Gastrocnemius medialis (tissue), 4 donors: ENCODE measurements around the gene CXCL6. TPM values are rescaled to one million over a fixed set of nuclear protein-coding genes. Genes with fewer than 3 reads are reported as not detected.

Experiments used
- ATAC-seq, 2 donors: fragments of 150-250 bp; one replicate each; pipeline ENCODE4 v1.9.1; 2016
- DNase-seq, 2 donors: peaks; one replicate each; pipeline ENCODE4 v3.0.0-alpha.2; 2019
- H3K27ac ChIP-seq, 4 donors: fragments of 200-600 bp; sonication (generic); 1 replicate in 1 of 4; 2 replicates in 3 of 4; pipeline ENCODE4 v1.5.1; 2016 to 2018; ENCODE audit warnings: mild to moderate bottlenecking in 2 of 4, moderate library complexity in 1 of 4
- H3K27me3 ChIP-seq, 3 donors: fragments of 200-600 bp; sonication (generic) in 2 of 3; 1 replicate in 1 of 3; 2 replicates in 2 of 3; pipeline versions ENCODE4 v1.5.1 to v1.6.0; 2016 to 2019; ENCODE audit warnings: mild to moderate bottlenecking in 1 of 3, moderate library complexity in 1 of 3
- H3K36me3 ChIP-seq, 2 donors: fragments of 200-600 bp; sonication (generic) in 1 of 2; one replicate each; pipeline ENCODE4 v1.5.1; 2017 to 2018
- H3K4me1 ChIP-seq, 2 donors: fragments of 200-600 bp; sonication (generic) in 1 of 2; one replicate each; pipeline ENCODE4 v1.5.1; 2016 to 2017; ENCODE audit warnings: mild to moderate bottlenecking in 2 of 2
- H3K4me3 ChIP-seq, 4 donors: fragments of 200-600 bp; sonication (generic) in 3 of 4; 1 replicate in 1 of 4; 2 replicates in 3 of 4; pipeline ENCODE4 v1.5.1; 2016 to 2019; ENCODE audit warnings: mild to moderate bottlenecking in 2 of 4
- H3K9me3 ChIP-seq, 3 donors: fragments of 200-600 bp; sonication (generic) in 2 of 3; 1 replicate in 1 of 3; 2 replicates in 2 of 3; pipeline ENCODE4 v1.5.1; 2016 to 2019
- POLR2A ChIP-seq, 2 donors: fragments of 450-650 bp; IDR thresholded peaks; one replicate each; pipeline ENCODE4 v1.6.1; 2017; ENCODE audit warnings: antibody characterized with exemption in 2 of 2, mild to moderate bottlenecking in 2 of 2, moderate library complexity in 2 of 2
- in situ Hi-C, 4 donors: fragments of 200-750 bp; cut with MboI; loops; one replicate each; pipeline versions ENCODE4 v1.15.0 to v1.8.0; 2017; ENCODE audit warnings: low sequenced_read_pairs in 4 of 4
- intact Hi-C: fragments of 100-400 bp; cut with DNase I; formaldehyde crosslinking; loops from one replicate; pipeline ENCODE4 v1.15.1; 2023; ENCODE audit warnings: low total_unique reads
- total RNA-seq, 4 donors: library from RNA; depleted of rRNA; stranded (reverse); fragments of >200 nt; gene quantifications; one replicate each; pipeline versions ENCODE4 v1.1.0 to v1.2.3, GENCODE V29; 2016
- TF ChIP-seq, protein P1 (sequence below), 5 experiments: fragments of 450-650 bp in 3 of 5; fragments of 200-600 bp in 2 of 5; sonication (generic) in 2 of 5; IDR thresholded peaks in 4 of 5; conservative IDR thresholded peaks in 1 of 5; 1 replicate in 4 of 5; 2 replicates in 1 of 5; pipeline ENCODE4 v1.5.1; 2016 to 2019; ENCODE audit warnings: antibody characterized with exemption in 5 of 5, mild to moderate bottlenecking in 3 of 5, moderate library complexity in 3 of 5

CXCL6 gene
- total RNA-seq, 4 donors from 2014 or later: 3.7 TPM; not detected in 3

DNA sequence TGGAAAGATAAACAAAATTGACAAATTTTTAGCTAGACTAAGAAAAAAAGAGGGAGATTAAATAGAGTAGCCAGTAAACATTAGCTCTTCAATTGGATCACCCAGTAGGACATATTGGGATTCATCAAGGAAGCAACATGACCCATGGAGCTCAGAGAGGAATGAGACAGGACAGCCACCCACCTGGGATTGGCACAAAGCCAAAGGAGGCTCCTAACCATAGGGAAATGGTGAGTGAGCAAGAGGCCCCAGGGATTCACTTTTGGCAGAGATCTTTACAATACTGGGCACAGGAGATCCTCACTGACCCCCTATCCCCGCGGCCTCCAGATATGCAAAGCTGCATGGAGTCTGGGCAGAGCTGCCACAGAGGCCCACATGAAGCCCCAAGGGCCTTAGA lies 34.8 kb upstream of the CXCL6 start:
- ATAC-seq (no peak), DNase-seq (no peak)
- in situ Hi-C loops: no loop called here
- Histone ChIP-seq H3K36me3 (no peaks in the 10 kb centered on the region), H3K9me3 (no peaks in the 10 kb centered on the region), H3K4me3 (no peak overlapping the region), H3K27ac (no peak overlapping the region), H3K4me1 (no peaks in the 10 kb centered on the region), H3K27me3 (no peaks in the 10 kb centered on the region)
- TF ChIP-seq, protein P1, sequence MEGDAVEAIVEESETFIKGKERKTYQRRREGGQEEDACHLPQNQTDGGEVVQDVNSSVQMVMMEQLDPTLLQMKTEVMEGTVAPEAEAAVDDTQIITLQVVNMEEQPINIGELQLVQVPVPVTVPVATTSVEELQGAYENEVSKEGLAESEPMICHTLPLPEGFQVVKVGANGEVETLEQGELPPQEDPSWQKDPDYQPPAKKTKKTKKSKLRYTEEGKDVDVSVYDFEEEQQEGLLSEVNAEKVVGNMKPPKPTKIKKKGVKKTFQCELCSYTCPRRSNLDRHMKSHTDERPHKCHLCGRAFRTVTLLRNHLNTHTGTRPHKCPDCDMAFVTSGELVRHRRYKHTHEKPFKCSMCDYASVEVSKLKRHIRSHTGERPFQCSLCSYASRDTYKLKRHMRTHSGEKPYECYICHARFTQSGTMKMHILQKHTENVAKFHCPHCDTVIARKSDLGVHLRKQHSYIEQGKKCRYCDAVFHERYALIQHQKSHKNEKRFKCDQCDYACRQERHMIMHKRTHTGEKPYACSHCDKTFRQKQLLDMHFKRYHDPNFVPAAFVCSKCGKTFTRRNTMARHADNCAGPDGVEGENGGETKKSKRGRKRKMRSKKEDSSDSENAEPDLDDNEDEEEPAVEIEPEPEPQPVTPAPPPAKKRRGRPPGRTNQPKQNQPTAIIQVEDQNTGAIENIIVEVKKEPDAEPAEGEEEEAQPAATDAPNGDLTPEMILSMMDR (IDR thresholded peaks at IDR 0.05 in 4 of 5, conservative IDR thresholded peaks at IDR 0.05 in 1 of 5): no peak
- no peak for TF ChIP-seq POLR2A (IDR thresholded peaks at IDR 0.05)
- intact Hi-C loops: no loop called here

DNA sequence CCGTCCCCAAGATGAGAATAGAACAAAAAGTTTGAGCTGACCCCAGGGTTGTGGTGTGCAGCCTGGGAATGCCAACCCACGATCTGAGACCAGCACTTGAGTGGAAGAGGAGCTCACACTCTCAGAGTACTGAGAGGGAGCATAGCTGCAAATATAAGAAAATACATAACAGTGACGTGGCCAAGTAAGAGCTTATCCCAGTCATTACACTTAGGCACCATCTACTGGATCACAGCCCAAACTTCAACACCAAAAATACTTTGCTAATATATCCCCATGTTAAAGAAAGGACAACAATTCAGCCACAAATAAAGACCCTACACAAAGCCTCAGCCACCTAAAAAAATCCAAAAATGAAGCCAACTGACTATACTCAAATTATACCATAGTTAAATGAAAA lies 33.3 kb upstream of the CXCL6 start:
- no peak for TF ChIP-seq POLR2A (IDR thresholded peaks at IDR 0.05)
- TF ChIP-seq, protein P1 (IDR thresholded peaks at IDR 0.05 in 4 of 5, conservative IDR thresholded peaks at IDR 0.05 in 1 of 5): no peak
- no peaks in the 10 kb centered on the region for H3K27me3 ChIP-seq
- no peak for DNase-seq
- H3K36me3 ChIP-seq: no peaks in the 10 kb centered on the region
- H3K9me3 ChIP-seq: no peaks in the 10 kb centered on the region
- in situ Hi-C loops: no loop called here
- intact Hi-C loops: no loop called here
- no peak overlapping the region for H3K27ac ChIP-seq
- no peak for ATAC-seq
- no peak overlapping the region for H3K4me3 ChIP-seq
- no peaks in the 10 kb centered on the region for H3K4me1 ChIP-seq

DNA sequence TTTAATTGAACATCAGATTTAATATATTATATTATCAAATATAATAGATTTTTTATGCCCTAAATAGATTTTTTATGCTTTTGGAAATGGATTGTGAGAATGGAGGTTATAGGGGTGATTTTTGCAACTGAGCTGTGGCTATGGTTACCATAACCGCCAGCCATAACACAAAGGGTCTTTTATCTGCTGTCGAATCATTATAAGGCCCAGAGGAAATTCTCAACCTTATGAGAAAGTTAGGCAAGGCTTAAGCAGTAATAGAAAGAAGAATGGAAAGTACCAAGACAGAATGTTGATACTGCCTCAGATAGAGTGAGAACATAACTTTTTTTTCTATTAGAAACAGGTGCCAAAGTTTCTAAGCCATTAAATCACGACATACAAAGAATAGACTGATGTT lies 26.3 kb upstream of the CXCL6 start:
- no peak for TF ChIP-seq POLR2A (IDR thresholded peaks at IDR 0.05)
- TF ChIP-seq, protein P1 (IDR thresholded peaks at IDR 0.05 in 4 of 5, conservative IDR thresholded peaks at IDR 0.05 in 1 of 5): no peak
- H3K9me3 ChIP-seq: no peaks in the 10 kb centered on the region
- no peak overlapping the region for H3K4me3 ChIP-seq
- DNase-seq (no peak), ATAC-seq (no peak)
- H3K36me3 ChIP-seq: no peaks in the 10 kb centered on the region
- no peak overlapping the region for H3K27ac ChIP-seq
- in situ Hi-C loops: no loop called here
- no peaks in the 10 kb centered on the region for H3K4me1 ChIP-seq
- no peaks in the 10 kb centered on the region for H3K27me3 ChIP-seq
- intact Hi-C loops: no loop called here

DNA sequence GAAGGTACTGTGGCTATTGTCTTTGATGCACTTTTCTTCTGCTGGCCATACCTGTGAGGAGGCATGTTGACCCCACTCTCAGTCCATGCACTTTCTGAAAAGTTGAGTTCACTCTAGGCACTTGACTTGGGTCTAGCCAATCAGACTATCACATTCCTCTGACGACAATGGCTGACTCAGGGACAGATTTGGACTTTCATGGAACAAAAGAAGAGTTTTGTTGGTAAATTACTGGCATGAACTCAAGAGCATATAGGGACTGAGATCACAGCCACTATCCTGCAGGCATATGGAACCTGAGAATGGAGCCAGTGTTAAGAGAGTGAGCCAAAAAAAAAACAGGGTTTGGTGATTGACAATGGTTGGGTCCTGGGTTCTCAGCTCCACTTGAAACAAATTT lies 24.6 kb upstream of the CXCL6 start:
- H3K4me3 ChIP-seq: no peak overlapping the region
- no peak overlapping the region for H3K27ac ChIP-seq
- no peaks in the 10 kb centered on the region for H3K27me3 ChIP-seq
- no peaks in the 10 kb centered on the region for H3K36me3 ChIP-seq
- intact Hi-C loops (no loop called here), in situ Hi-C loops (no loop called here)
- no peak for TF ChIP-seq POLR2A (IDR thresholded peaks at IDR 0.05)
- TF ChIP-seq, protein P1 (IDR thresholded peaks at IDR 0.05 in 4 of 5, conservative IDR thresholded peaks at IDR 0.05 in 1 of 5): no peak
- DNase-seq (no peak), ATAC-seq (no peak)
- no peaks in the 10 kb centered on the region for H3K9me3 ChIP-seq
- H3K4me1 ChIP-seq: no peaks in the 10 kb centered on the region

DNA sequence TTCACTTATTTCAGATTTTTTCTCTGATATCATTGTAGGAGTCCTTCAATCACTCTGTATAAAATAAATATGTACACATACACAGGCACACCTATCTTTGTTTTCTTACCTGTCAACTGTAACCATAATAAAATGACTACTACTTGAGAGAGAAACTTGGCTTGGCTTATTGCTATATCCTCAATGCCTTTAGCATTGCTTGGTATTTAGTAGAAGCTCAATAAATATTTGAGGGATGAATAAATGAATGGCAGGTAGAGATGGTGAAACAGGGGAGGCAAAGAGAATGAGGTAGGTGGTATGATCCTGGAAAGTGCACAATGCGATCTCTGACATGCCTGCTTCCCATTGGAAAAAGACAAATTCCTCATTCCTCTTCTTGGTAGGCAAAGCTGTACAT lies 21.8 kb upstream of the CXCL6 start:
- no peak overlapping the region for H3K27ac ChIP-seq
- no peaks in the 10 kb centered on the region for H3K9me3 ChIP-seq
- no peak for TF ChIP-seq POLR2A (IDR thresholded peaks at IDR 0.05)
- TF ChIP-seq, protein P1 (IDR thresholded peaks at IDR 0.05 in 4 of 5, conservative IDR thresholded peaks at IDR 0.05 in 1 of 5): no peak
- H3K4me3 ChIP-seq: no peak overlapping the region
- DNase-seq (no peak), ATAC-seq (no peak)
- H3K4me1 ChIP-seq: no peaks in the 10 kb centered on the region
- intact Hi-C loops: no loop called here
- H3K27me3 ChIP-seq: no peaks in the 10 kb centered on the region
- H3K36me3 ChIP-seq: no peaks in the 10 kb centered on the region
- in situ Hi-C loops: no loop called here
